Stimulated activated naive CD8-positive, alpha-beta T cell treated with anti-CD3 and anti-CD28 coated beads, Interleukin-15, Interleukin-2, amounts not matched to agents 100 ng/mL and 50 ng/mL, for 24 hours (primary cell): ENCODE measurements around the gene PRKD2.

Source experiments
- H3K27ac Mint-ChIP-seq: one replicate; pipeline ENCODE4 v1.8.0; 2021; ENCODE audit warnings: mild to moderate bottlenecking, mixed read lengths
- H3K27me3 Mint-ChIP-seq: one replicate; pipeline ENCODE4 v1.8.0; 2021; ENCODE audit warnings: mixed read lengths
- H3K36me3 Mint-ChIP-seq: one replicate; pipeline ENCODE4 v1.8.0; 2021; ENCODE audit warnings: low read depth, mixed read lengths
- H3K4me1 Mint-ChIP-seq: one replicate; pipeline ENCODE4 v1.8.0; 2021; ENCODE audit warnings: low read depth, mixed read lengths
- H3K4me3 Mint-ChIP-seq: one replicate; pipeline ENCODE4 v1.8.0; 2021; ENCODE audit warnings: mild to moderate bottlenecking, mixed read lengths
- H3K9me3 Mint-ChIP-seq: one replicate; pipeline ENCODE4 v1.8.0; 2021; ENCODE audit warnings: mixed read lengths

Gene PRKD2

GRCh38 chr19:46732172-46732938, 15.4 kb upstream of the PRKD2 start:
- H3K9me3 Mint-ChIP-seq = no peaks in the 10 kb centered on the region
- peaks cover 26% of the 10 kb centered on the region for H3K4me1 Mint-ChIP-seq
- no peak overlapping the region for H3K4me3 Mint-ChIP-seq
- H3K36me3 Mint-ChIP-seq = peaks cover 63% of the 10 kb centered on the region
- H3K27me3 Mint-ChIP-seq = no peaks in the 10 kb centered on the region
- no peak overlapping the region for H3K27ac Mint-ChIP-seq

- no peak overlapping the region for H3K4me3 Mint-ChIP-seq
- H3K9me3 Mint-ChIP-seq = no peaks in the 10 kb centered on the region
- no peaks in the 10 kb centered on the region for H3K27me3 Mint-ChIP-seq
- H3K27ac Mint-ChIP-seq = peak overlapping the region; percentile 64
- H3K4me1 Mint-ChIP-seq = peaks cover 26% of the 10 kb centered on the region
- H3K36me3 Mint-ChIP-seq = peaks cover 56% of the 10 kb centered on the region
These were observed 14.7 kb upstream of the PRKD2 start for GRCh38 chr19:46731584-46731983.

GRCh38 chr19:46731007-46731501, 14.1 kb upstream of the PRKD2 start:
- Mint-ChIP-seq H3K4me1 (peaks cover 26% of the 10 kb centered on the region), H3K9me3 (no peaks in the 10 kb centered on the region), H3K27ac (no peak overlapping the region), H3K4me3 (no peak overlapping the region), H3K36me3 (peaks cover 60% of the 10 kb centered on the region), H3K27me3 (no peaks in the 10 kb centered on the region)

GRCh38 chr19:46730595-46730994, 13.7 kb upstream of the PRKD2 start:
- H3K9me3 Mint-ChIP-seq = no peaks in the 10 kb centered on the region
- H3K36me3 Mint-ChIP-seq = peaks cover 65% of the 10 kb centered on the region
- H3K27me3 Mint-ChIP-seq = no peaks in the 10 kb centered on the region
- H3K27ac Mint-ChIP-seq = no peak overlapping the region
- peaks cover 26% of the 10 kb centered on the region for H3K4me1 Mint-ChIP-seq
- no peak overlapping the region for H3K4me3 Mint-ChIP-seq

- H3K36me3 Mint-ChIP-seq = peaks cover 66% of the 10 kb centered on the region
- H3K4me3 Mint-ChIP-seq = no peak overlapping the region
These were observed 13.3 kb upstream of the PRKD2 start for GRCh38 chr19:46730187-46730586.

GRCh38 chr19:46729696-46730095, 12.8 kb upstream of the PRKD2 start:
- peaks cover 26% of the 10 kb centered on the region for H3K4me1 Mint-ChIP-seq
- H3K4me3 Mint-ChIP-seq = no peak overlapping the region
- H3K36me3 Mint-ChIP-seq = peaks cover 66% of the 10 kb centered on the region
- H3K27ac Mint-ChIP-seq = no peak overlapping the region
- no peaks in the 10 kb centered on the region for H3K27me3 Mint-ChIP-seq
- H3K9me3 Mint-ChIP-seq = no peaks in the 10 kb centered on the region

More at GRCh38 chr19:46730187-46730586, 13.3 kb upstream of the PRKD2 start:
- Mint-ChIP-seq H3K27ac (no peak overlapping the region), H3K27me3 (no peaks in the 10 kb centered on the region), H3K9me3 (no peaks in the 10 kb centered on the region), H3K4me1 (peaks cover 26% of the 10 kb centered on the region)

- no peak overlapping the region for H3K4me3 Mint-ChIP-seq
- peaks cover 64% of the 10 kb centered on the region for H3K36me3 Mint-ChIP-seq
- H3K4me1 Mint-ChIP-seq = peaks cover 26% of the 10 kb centered on the region
- H3K27ac Mint-ChIP-seq = peak overlapping the region; percentile 21
- H3K27me3 Mint-ChIP-seq = no peaks in the 10 kb centered on the region
- H3K9me3 Mint-ChIP-seq = no peaks in the 10 kb centered on the region
These were observed 11.9 kb upstream of the PRKD2 start for GRCh38 chr19:46728693-46729339.

- peaks cover 59% of the 10 kb centered on the region for H3K36me3 Mint-ChIP-seq
- H3K27me3 Mint-ChIP-seq = no peaks in the 10 kb centered on the region
- H3K4me1 Mint-ChIP-seq = peaks cover 31% of the 10 kb centered on the region
- peak overlapping the region; percentile 21 for H3K27ac Mint-ChIP-seq
- no peak overlapping the region for H3K4me3 Mint-ChIP-seq
- H3K9me3 Mint-ChIP-seq = no peaks in the 10 kb centered on the region
These were observed 11.3 kb upstream of the PRKD2 start for GRCh38 chr19:46728208-46728607.

GRCh38 chr19:46727757-46728156, 10.8 kb upstream of the PRKD2 start:
- Mint-ChIP-seq H3K36me3 (peaks cover 56% of the 10 kb centered on the region), H3K9me3 (no peaks in the 10 kb centered on the region), H3K4me1 (peaks cover 32% of the 10 kb centered on the region), H3K27ac (no peak overlapping the region), H3K27me3 (no peaks in the 10 kb centered on the region), H3K4me3 (no peak overlapping the region)

- Mint-ChIP-seq H3K27ac (no peak overlapping the region), H3K27me3 (no peaks in the 10 kb centered on the region), H3K9me3 (no peaks in the 10 kb centered on the region), H3K36me3 (peaks cover 61% of the 10 kb centered on the region), H3K4me3 (no peak overlapping the region), H3K4me1 (peaks cover 37% of the 10 kb centered on the region)
These were observed 10.1 kb upstream of the PRKD2 start for GRCh38 chr19:46726971-46727501.

GRCh38 chr19:46726551-46726950, 9.6 kb upstream of the PRKD2 start:
- H3K27ac Mint-ChIP-seq = no peak overlapping the region
- no peaks in the 10 kb centered on the region for H3K9me3 Mint-ChIP-seq
- H3K36me3 Mint-ChIP-seq = peaks cover 59% of the 10 kb centered on the region
- peaks cover 34% of the 10 kb centered on the region for H3K4me1 Mint-ChIP-seq
- H3K27me3 Mint-ChIP-seq = no peaks in the 10 kb centered on the region
- H3K4me3 Mint-ChIP-seq = no peak overlapping the region

GRCh38 chr19:46725859-46726393, 9.0 kb upstream of the PRKD2 start:
- Mint-ChIP-seq H3K4me3 (no peak overlapping the region), H3K36me3 (peaks cover 54% of the 10 kb centered on the region), H3K27me3 (no peaks in the 10 kb centered on the region), H3K9me3 (no peaks in the 10 kb centered on the region), H3K27ac (no peak overlapping the region), H3K4me1 (peaks cover 28% of the 10 kb centered on the region)

- H3K4me3 Mint-ChIP-seq = no peak overlapping the region
- H3K4me1 Mint-ChIP-seq = peaks cover 31% of the 10 kb centered on the region
- peaks cover 53% of the 10 kb centered on the region for H3K36me3 Mint-ChIP-seq
- no peak overlapping the region for H3K27ac Mint-ChIP-seq
- no peaks in the 10 kb centered on the region for H3K27me3 Mint-ChIP-seq
- no peaks in the 10 kb centered on the region for H3K9me3 Mint-ChIP-seq
These were observed 8.3 kb upstream of the PRKD2 start for GRCh38 chr19:46725036-46725820.

GRCh38 chr19:46724468-46724867, 7.6 kb upstream of the PRKD2 start:
- Mint-ChIP-seq H3K4me3 (no peak overlapping the region), H3K27ac (no peak overlapping the region), H3K9me3 (no peaks in the 10 kb centered on the region), H3K36me3 (peaks cover 52% of the 10 kb centered on the region), H3K27me3 (no peaks in the 10 kb centered on the region), H3K4me1 (peaks cover 32% of the 10 kb centered on the region)
